Suprapubic skin (tissue), 4 donors: ENCODE measurements around the gene PRPSAP1. TPM values are rescaled to one million over a fixed set of nuclear protein-coding genes. Genes with fewer than 3 reads are reported as not detected.

Source experiments
- DNase-seq, 2 donors: peaks; one replicate each; pipeline ENCODE4 v3.0.0-alpha.2; 2019; ENCODE audit warnings: low spot score in 2 of 2
- H3K27ac ChIP-seq: fragments of 200-600 bp; sonication (generic); one replicate; pipeline ENCODE4 v1.5.1; 2019
- H3K27me3 ChIP-seq: fragments of 200-600 bp; sonication (generic); one replicate; pipeline ENCODE4 v1.5.1; 2019
- H3K36me3 ChIP-seq: fragments of 200-600 bp; sonication (generic); one replicate; pipeline ENCODE4 v1.5.1; 2019
- H3K4me1 ChIP-seq: fragments of 200-600 bp; sonication (generic); one replicate; pipeline ENCODE4 v1.5.1; 2019
- H3K4me3 ChIP-seq: fragments of 200-600 bp; sonication (generic); one replicate; pipeline ENCODE4 v1.5.1; 2019; ENCODE audit warnings: mild to moderate bottlenecking
- H3K9me3 ChIP-seq: fragments of 200-600 bp; sonication (generic); one replicate; pipeline ENCODE4 v1.5.1; 2019
- CTCF ChIP-seq, 2 donors: fragments of 200-600 bp in 1 of 2; fragments of 450-650 bp in 1 of 2; sonication (generic) in 1 of 2; IDR thresholded peaks; one replicate each; pipeline ENCODE4 v1.5.1; 2016 to 2019; ENCODE audit warnings: antibody characterized with exemption in 2 of 2, mild to moderate bottlenecking in 1 of 2, moderate library complexity in 1 of 2
- EP300 ChIP-seq: sonication (generic); formaldehyde crosslinking; IDR thresholded peaks from one replicate; pipeline ENCODE4 v1.6.1; 2017; ENCODE audit warnings: antibody characterized with exemption
- POLR2A ChIP-seq, 2 donors: fragments of 450-650 bp; IDR thresholded peaks; one replicate each; pipeline ENCODE4 v1.6.1; 2017; ENCODE audit warnings: antibody characterized with exemption in 2 of 2, mild to moderate bottlenecking in 2 of 2, moderate library complexity in 2 of 2
- POLR2AphosphoS5 ChIP-seq, 3 donors: sonication (generic); formaldehyde crosslinking; IDR thresholded peaks; one replicate each; pipeline ENCODE4 v1.6.1; 2017; ENCODE audit warnings: antibody characterized with exemption in 3 of 3
- WGBS: methylation state at CpG from one replicate; pipeline ENCODE4 v1.1.5; 2018; 5-methylcytosine and 5-hydroxymethylcytosine counted together
- total RNA-seq, 4 donors: library from RNA; depleted of rRNA; stranded (reverse); fragments of >200 nt; gene quantifications; one replicate each; pipeline ENCODE4 v1.1.0, GENCODE V29; 2016

Gene PRPSAP1
- total RNA-seq, 4 donors from 2014 or later = 47.3 to 83.9 (median 63.8) TPM

- Histone ChIP-seq H3K9me3 (no peaks in the 10 kb centered on the region), H3K27ac (no peak overlapping the region), H3K4me1 (peaks cover 3% of the 10 kb centered on the region), H3K4me3 (no peak overlapping the region), H3K36me3 (peaks cover 97% of the 10 kb centered on the region), H3K27me3 (no peaks in the 10 kb centered on the region)
- TF ChIP-seq CTCF (IDR thresholded peaks at IDR 0.05) (peak; percentile 94 to 96), POLR2AphosphoS5 (IDR thresholded peaks at IDR 0.05) (no peak), EP300 (no peak), POLR2A (IDR thresholded peaks at IDR 0.05) (no peak)
- DNase-seq = peak; percentile 93 to 94
- 54% methylated on average over 12 of the region's 16 CpGs for WGBS
Observed at GRCh38 chr17:76397687-76398522, 44.2 kb upstream of the PRPSAP1 start.

GRCh38 chr17:76397184-76397583 is 43.5 kb upstream of the PRPSAP1 start:
- TF ChIP-seq POLR2A (IDR thresholded peaks at IDR 0.05) (no peak), POLR2AphosphoS5 (IDR thresholded peaks at IDR 0.05) (no peak), EP300 (no peak), CTCF (IDR thresholded peaks at IDR 0.05) (no peak)
- no peak for DNase-seq
- Histone ChIP-seq H3K36me3 (peaks cover 90% of the 10 kb centered on the region), H3K4me1 (peaks cover 3% of the 10 kb centered on the region), H3K27ac (no peak overlapping the region), H3K9me3 (no peaks in the 10 kb centered on the region), H3K4me3 (no peak overlapping the region), H3K27me3 (no peaks in the 10 kb centered on the region)
- WGBS = 96% methylated on average over 7 of the region's 8 CpGs

DNA sequence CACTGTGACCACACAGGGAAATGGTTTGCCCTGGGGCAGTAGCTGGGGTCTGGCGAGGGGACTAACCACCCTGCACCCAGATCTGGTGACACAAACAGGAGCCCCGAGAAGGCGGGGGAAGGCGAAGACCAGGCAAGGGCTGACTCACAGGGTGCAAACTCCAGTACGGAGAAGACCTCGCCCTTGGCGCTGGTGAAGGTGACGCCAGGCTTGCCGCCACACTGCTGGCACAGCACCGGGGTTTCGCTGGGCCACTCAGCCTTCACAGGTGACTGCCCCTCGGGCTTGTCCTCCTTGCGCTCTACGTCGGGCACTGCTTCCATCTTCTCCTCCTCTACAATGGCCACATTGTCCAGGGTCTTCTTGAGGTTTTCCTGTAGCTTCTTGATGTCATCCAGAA is 42.3 kb upstream of the PRPSAP1 start:
- H3K4me3 ChIP-seq = no peak overlapping the region
- TF ChIP-seq CTCF (IDR thresholded peaks at IDR 0.05) (no peak), POLR2A (IDR thresholded peaks at IDR 0.05) (no peak), POLR2AphosphoS5 (IDR thresholded peaks at IDR 0.05) (no peak), EP300 (no peak)
- DNase-seq = no peak
- no peaks in the 10 kb centered on the region for H3K27me3 ChIP-seq
- WGBS = 86% methylated on average over 15 of the region's 15 CpGs
- no peaks in the 10 kb centered on the region for H3K9me3 ChIP-seq
- peaks cover 3% of the 10 kb centered on the region for H3K4me1 ChIP-seq
- H3K36me3 ChIP-seq = peaks cover 90% of the 10 kb centered on the region
- no peak overlapping the region for H3K27ac ChIP-seq

GRCh38 chr17:76394166-76394565 is 40.5 kb upstream of the PRPSAP1 start:
- no peaks in the 10 kb centered on the region for H3K27me3 ChIP-seq
- 90% methylated on average over 10 of the region's 10 CpGs for whole genome bisulfite sequencing
- H3K36me3 ChIP-seq = peaks cover 82% of the 10 kb centered on the region
- peaks cover 3% of the 10 kb centered on the region for H3K4me1 ChIP-seq
- no peak overlapping the region for H3K4me3 ChIP-seq
- no peak overlapping the region for H3K27ac ChIP-seq
- TF ChIP-seq POLR2A (IDR thresholded peaks at IDR 0.05) (no peak), EP300 (no peak), CTCF (IDR thresholded peaks at IDR 0.05) (no peak), POLR2AphosphoS5 (IDR thresholded peaks at IDR 0.05) (no peak)
- H3K9me3 ChIP-seq = no peaks in the 10 kb centered on the region
- no peak for DNase-seq

DNA sequence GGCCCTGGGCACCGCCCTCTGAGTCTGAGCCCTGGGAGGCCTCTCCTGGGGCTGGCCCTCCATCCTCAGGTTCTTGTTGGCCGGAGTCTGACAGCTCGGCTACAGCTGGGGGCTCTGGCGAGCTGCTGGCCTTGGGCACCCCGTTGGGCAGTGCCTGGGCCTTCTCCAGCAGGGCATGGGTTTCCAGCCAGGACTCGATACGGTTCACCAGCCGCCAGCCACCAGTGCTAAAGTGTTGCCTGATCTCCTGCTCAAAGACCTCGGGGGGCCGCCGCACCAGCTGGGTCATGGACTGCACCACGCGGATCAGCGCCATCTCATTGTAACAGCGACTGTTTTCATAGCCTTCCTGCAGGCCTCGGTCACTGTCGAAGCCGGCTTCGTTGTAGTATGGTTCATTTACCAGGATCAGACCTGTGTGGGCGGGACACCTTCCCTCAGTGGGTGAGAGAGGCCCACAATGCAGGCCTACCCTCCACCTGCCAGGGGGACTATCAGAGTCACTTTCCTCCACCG is 37.5 kb upstream of the PRPSAP1 start:
- no peak for DNase-seq
- H3K9me3 ChIP-seq = no peaks in the 10 kb centered on the region
- no peak for TF ChIP-seq POLR2A (IDR thresholded peaks at IDR 0.05)
- TF ChIP-seq POLR2AphosphoS5 (IDR thresholded peaks at IDR 0.05) = no peak
- no peak for TF ChIP-seq EP300
- no peak for TF ChIP-seq CTCF (IDR thresholded peaks at IDR 0.05)
- H3K27ac ChIP-seq = no peak overlapping the region
- no peaks in the 10 kb centered on the region for H3K27me3 ChIP-seq
- WGBS = 89% methylated on average over 1 of the region's 21 CpGs
- no peak overlapping the region for H3K4me3 ChIP-seq
- peaks cover 54% of the 10 kb centered on the region for H3K36me3 ChIP-seq
- H3K4me1 ChIP-seq = peaks cover 2% of the 10 kb centered on the region
